ENCODE measurements around the gene CS.

DNA sequence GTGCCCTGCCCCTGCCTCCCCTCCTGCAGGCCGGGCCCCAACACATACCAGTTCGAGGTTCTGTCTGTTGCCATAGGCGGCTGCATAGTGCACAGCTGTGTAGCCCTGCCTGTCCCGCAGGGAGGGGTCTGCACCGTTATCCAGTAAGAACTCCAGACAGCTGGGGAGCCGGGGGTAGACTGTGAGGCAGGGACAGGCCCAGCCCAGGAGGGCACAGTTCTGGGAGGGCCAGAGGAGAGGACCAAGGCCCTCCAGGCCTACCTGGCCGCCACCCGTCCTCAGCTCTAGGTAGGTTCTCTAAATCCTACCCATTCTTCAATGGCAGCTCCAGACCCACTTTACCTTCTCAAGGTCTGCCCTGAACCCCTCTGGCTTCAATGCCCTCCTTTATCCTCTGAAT, 51.4 kb downstream of the CS start:
- TF ChIP-seq, protein P1, sequence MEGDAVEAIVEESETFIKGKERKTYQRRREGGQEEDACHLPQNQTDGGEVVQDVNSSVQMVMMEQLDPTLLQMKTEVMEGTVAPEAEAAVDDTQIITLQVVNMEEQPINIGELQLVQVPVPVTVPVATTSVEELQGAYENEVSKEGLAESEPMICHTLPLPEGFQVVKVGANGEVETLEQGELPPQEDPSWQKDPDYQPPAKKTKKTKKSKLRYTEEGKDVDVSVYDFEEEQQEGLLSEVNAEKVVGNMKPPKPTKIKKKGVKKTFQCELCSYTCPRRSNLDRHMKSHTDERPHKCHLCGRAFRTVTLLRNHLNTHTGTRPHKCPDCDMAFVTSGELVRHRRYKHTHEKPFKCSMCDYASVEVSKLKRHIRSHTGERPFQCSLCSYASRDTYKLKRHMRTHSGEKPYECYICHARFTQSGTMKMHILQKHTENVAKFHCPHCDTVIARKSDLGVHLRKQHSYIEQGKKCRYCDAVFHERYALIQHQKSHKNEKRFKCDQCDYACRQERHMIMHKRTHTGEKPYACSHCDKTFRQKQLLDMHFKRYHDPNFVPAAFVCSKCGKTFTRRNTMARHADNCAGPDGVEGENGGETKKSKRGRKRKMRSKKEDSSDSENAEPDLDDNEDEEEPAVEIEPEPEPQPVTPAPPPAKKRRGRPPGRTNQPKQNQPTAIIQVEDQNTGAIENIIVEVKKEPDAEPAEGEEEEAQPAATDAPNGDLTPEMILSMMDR (IDR thresholded peaks at IDR 0.05 in 4 of 5, conservative IDR thresholded peaks at IDR 0.05 in 1 of 5), result no peak
- no peak for TF ChIP-seq POLR2A (IDR thresholded peaks at IDR 0.05)

Measured in gastrocnemius medialis (tissue), 4 donors.